Right lobe of liver (tissue), 6 donors: ENCODE results near the gene FAM167B. TPM values are rescaled to one million over a fixed set of nuclear protein-coding genes. Genes with fewer than 3 reads are reported as not detected.
A peak's percentile ranks its signal among the peaks of the same experiment; 100 is the strongest.

ENCODE experiments used
- ATAC-seq, 4 donors: fragments of 200-7000 bp; cut with Tn5 transposase; one replicate each; pipeline ENCODE4 v1.9.1; 2020; ENCODE audit warnings: mild to moderate bottlenecking in 4 of 4, moderate library complexity in 4 of 4
- DNase-seq, 3 donors: peaks; one replicate each; pipeline ENCODE4 v3.0.0-alpha.2; 2020
- H3K27ac ChIP-seq, 3 donors: fragments of 200-600 bp; one replicate each; pipeline ENCODE4 v1.8.0; 2022
- H3K27me3 ChIP-seq, 2 donors: fragments of 200-600 bp; one replicate each; pipeline ENCODE4 v1.8.0; 2022
- H3K36me3 ChIP-seq, 4 donors: fragments of 200-600 bp; sonication (generic) in 1 of 4; one replicate each; pipeline versions ENCODE4 v1.5.1 to v1.8.0; 2017 to 2022; ENCODE audit warnings: control low read depth in 1 of 4
- H3K4me1 ChIP-seq, 4 donors: fragments of 200-600 bp; sonication (generic) in 1 of 4; one replicate each; pipeline versions ENCODE4 v1.5.1 to v1.8.0; 2017 to 2022; ENCODE audit warnings: control low read depth in 1 of 4
- H3K4me3 ChIP-seq, 3 donors: fragments of 200-600 bp; one replicate each; pipeline ENCODE4 v1.8.0; 2022
- H3K9me3 ChIP-seq, 4 donors: fragments of 200-600 bp; sonication (generic) in 1 of 4; one replicate each; pipeline versions ENCODE4 v1.5.1 to v1.8.0; 2017 to 2022; ENCODE audit warnings: control low read depth in 1 of 4
- POLR2A ChIP-seq: fragments of 450-650 bp; IDR thresholded peaks from one replicate; pipeline ENCODE4 v1.6.1; 2017; ENCODE audit warnings: antibody characterized with exemption, mild to moderate bottlenecking
- WGBS: methylation state at CpG from one replicate; pipeline ENCODE4 v1.1.6; 2018; ENCODE audit warnings: low coverage, low lambda C conversion rate; ENCODE audit not compliant: insufficient coverage; ENCODE audit errors: missing lambda C conversion rate; 5-methylcytosine and 5-hydroxymethylcytosine counted together
- intact Hi-C, 2 donors: fragments of 100-400 bp; cut with DNase I; formaldehyde crosslinking; loops; one replicate each; pipeline versions ENCODE4 v1.11.2 to v1.14.1; 2022
- total RNA-seq, 6 experiments: library from RNA; depleted of rRNA in 2 of 6; stranded (reverse); fragments of >200 nt in 2 of 6; fragmentation: NEBNext Ultra II Directional in 3 of 6; extraction: Animal tissue kit (Norgen Biotek cat#: 25700) in 3 of 6; gene quantifications; one replicate each; pipeline versions ENCODE4 v1.1.0 to v1.2.4, GENCODE V29; 2016 to 2023
- TF ChIP-seq, protein P1 (sequence below), 4 donors: fragments of 200-600 bp in 3 of 4; fragments of 450-650 bp in 1 of 4; IDR thresholded peaks; one replicate each; pipeline versions ENCODE4 v1.5.1 to v1.8.0; 2016 to 2022; ENCODE audit warnings: antibody characterized with exemption in 4 of 4, mild to moderate bottlenecking in 2 of 4
- donor health status: DM: no; HTN: yes; CAD: no.
- donor health status: DM: no; HTN: no; CAD: no.
- donor health status: DM: no; HTN: no; CAD: no.
- donor health status: DM: no; HTN: yes; CAD: no.
- donor health status: DM: no; HTN: yes; CAD: no.

The FAM167B gene
- total RNA-seq, 6 experiments from 2014 or later = 1.3 to 9.4 (median 5.2) TPM

DNA sequence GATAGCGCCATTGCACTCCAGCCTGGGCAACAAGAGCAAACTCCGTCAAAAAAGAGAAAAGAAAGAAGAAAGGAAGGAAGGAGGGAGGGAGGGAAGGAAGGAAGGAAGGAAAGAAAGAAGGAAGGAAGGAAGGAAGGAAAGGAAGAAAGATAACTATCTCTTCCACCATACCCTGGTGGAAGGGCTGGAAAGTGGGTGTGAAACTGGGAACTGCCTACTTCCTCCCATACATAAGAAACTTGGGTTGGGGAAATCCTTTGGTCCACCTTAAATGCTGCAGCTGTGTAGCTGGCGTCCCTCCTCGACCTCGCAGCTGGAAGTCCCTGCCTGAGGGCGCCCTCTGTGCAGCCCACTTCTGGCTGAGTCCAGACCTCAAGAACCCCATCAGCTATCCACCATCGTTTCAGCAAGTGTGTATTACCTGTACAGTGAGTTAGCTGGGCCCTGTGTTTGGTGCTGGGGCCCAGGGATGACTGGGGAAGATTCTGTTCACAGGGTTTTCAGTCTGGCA is 4.6 kb upstream of the FAM167B start:
- no peak overlapping the region for H3K4me3 ChIP-seq
- no peaks in the 10 kb centered on the region for H3K36me3 ChIP-seq
- intact Hi-C loops = no loop called here
- H3K9me3 ChIP-seq = no peaks in the 10 kb centered on the region
- H3K27ac ChIP-seq = peak overlapping the region in 1 of 3 donors; percentile 68
- ATAC-seq (no peak), DNase-seq (no peak)
- H3K4me1 ChIP-seq = peaks cover 0 to 13% (median 6%) of the 10 kb centered on the region in 4 donors
- 47% methylated on average over 6 of the region's 7 CpGs for WGBS
- no peak for TF ChIP-seq POLR2A
- TF ChIP-seq, protein P1, sequence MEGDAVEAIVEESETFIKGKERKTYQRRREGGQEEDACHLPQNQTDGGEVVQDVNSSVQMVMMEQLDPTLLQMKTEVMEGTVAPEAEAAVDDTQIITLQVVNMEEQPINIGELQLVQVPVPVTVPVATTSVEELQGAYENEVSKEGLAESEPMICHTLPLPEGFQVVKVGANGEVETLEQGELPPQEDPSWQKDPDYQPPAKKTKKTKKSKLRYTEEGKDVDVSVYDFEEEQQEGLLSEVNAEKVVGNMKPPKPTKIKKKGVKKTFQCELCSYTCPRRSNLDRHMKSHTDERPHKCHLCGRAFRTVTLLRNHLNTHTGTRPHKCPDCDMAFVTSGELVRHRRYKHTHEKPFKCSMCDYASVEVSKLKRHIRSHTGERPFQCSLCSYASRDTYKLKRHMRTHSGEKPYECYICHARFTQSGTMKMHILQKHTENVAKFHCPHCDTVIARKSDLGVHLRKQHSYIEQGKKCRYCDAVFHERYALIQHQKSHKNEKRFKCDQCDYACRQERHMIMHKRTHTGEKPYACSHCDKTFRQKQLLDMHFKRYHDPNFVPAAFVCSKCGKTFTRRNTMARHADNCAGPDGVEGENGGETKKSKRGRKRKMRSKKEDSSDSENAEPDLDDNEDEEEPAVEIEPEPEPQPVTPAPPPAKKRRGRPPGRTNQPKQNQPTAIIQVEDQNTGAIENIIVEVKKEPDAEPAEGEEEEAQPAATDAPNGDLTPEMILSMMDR (IDR thresholded peaks at IDR 0.05) = no peak
- no peaks in the 10 kb centered on the region for H3K27me3 ChIP-seq

DNA sequence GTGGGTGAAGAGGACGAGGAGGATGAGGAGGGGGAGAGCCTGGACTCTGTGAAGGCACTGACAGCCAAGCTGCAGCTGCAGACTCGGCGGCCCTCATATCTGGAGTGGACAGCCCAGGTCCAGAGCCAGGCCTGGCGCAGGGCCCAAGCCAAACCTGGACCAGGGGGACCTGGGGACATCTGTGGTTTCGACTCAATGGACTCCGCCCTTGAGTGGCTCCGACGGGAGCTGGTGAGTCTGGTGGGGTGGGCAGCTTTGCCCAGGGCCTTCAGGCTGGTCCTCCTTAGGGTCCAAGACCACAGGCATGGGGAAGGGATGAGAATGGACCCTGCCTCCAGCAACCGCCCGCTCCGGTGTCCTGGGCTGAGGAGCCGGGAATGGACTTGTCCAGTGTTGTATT is 430 bp downstream of the FAM167B start:
- Histone ChIP-seq H3K4me3 (no peak overlapping the region), H3K36me3 (no peaks in the 10 kb centered on the region), H3K27me3 (no peaks in the 10 kb centered on the region), H3K9me3 (no peaks in the 10 kb centered on the region), H3K4me1 (peaks cover 0 to 16% (median 4%) of the 10 kb centered on the region in 4 donors), H3K27ac (peak overlapping the region; percentile 28 to 40 (median 37))
- 31% methylated on average over 3 of the region's 12 CpGs for WGBS
- DNase-seq (peak in 1 of 3 donors; percentile 58), ATAC-seq (no peak)
- intact Hi-C loops = no loop called here
- TF ChIP-seq, protein P1 (IDR thresholded peaks at IDR 0.05) = no peak
- TF ChIP-seq POLR2A = no peak

DNA sequence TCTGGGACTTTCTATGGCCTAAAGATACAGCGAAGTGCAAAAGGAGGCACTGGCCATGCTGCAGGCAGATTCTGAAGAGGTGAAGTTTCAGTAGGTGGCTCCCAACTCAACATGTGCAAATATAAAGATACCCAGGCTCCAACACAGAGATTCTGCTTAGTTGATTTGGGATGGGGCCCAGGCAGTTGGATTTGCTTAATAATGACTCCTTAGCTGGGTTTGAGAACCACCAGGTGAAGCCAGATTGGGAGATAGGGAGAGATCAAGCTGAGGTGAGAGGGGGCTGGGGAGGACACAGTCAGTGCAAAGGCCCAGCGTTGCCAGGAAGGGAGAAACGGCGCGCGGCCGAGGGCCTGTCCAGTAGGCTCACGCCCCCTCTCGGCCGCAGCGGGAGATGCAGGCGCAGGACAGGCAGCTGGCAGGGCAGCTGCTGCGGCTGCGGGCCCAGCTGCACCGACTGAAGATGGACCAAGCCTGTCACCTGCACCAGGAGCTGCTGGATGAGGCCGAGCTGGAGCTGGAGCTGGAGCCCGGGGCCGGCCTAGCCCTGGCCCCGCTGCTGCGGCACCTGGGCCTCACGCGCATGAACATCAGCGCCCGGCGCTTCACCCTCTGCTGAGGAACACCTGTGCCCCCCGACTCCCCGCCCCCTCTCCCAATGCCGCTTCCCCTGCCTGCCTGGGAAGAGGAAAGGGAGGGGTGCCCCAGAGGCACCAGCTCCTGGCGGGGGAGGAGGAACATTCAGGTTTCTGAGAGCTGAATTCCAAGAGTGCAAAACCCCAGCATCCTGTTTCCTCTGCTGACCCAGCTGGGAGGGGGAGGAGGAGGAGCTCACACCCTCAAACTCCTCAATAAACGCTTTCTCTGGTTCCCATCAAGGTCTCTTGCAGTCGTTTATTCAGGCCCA is 1.2 kb downstream of the FAM167B start:
- 33% methylated on average over 1 of the region's 31 CpGs for WGBS

DNA sequence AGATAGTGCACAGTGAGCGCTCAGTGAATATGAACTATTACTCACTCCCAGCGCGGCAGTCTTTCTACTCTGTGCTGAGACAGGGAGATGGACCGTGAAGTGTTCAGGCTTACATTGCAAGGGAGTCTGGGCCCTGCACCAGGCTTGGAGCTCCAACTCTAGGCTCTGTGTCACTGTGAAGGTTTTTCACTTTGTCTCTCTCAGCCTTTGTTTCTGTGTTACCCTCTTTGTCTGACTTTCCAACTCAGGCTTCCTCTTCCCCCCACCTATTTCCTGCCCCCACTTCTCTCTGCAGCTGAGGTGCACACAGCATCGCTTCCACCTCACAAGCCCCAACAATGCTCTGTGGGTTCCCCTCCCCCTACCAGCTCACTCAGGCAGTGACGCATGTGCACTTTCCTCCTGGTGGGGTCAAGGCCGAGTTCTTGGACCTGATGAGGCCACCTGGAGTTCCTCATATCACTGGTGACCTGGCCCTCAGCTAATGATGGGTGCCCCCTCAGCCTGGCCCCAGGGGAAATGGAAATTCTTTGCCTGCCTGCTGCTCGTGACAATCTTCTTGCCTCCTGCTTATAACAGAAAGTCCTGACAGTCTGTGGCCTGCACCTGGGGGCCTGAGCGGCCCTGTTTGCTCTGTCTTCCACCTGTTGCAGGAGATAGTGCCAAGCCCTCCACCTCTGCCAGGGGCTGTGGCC is 3.0 kb downstream of the FAM167B start:
- DNase-seq (peak; percentile 74 to 84 (median 77)), ATAC-seq (peak; percentile 62 to 75 (median 69))
- peak overlapping the region; percentile 34 to 75 (median 45) for H3K27ac ChIP-seq
- H3K36me3 ChIP-seq = no peaks in the 10 kb centered on the region
- H3K4me3 ChIP-seq = no peak overlapping the region
- no peak for TF ChIP-seq POLR2A
- TF ChIP-seq, protein P1 (IDR thresholded peaks at IDR 0.05) = no peak
- H3K27me3 ChIP-seq = no peaks in the 10 kb centered on the region
- 43% methylated on average over 4 of the region's 9 CpGs for WGBS
- peaks cover 0 to 17% (median 4%) of the 10 kb centered on the region in 4 donors for H3K4me1 ChIP-seq
- intact Hi-C loops = no loop called here
- H3K9me3 ChIP-seq = no peaks in the 10 kb centered on the region

More for the DNA sequence above, 1.2 kb downstream of the FAM167B start:
- Histone ChIP-seq H3K4me3 (peak overlapping the region in 1 of 3 donors; percentile 9), H3K27me3 (no peaks in the 10 kb centered on the region), H3K9me3 (no peaks in the 10 kb centered on the region), H3K36me3 (no peaks in the 10 kb centered on the region), H3K27ac (peak overlapping the region; percentile 28 to 40 (median 37)), H3K4me1 (peaks cover 0 to 16% (median 4%) of the 10 kb centered on the region in 4 donors)
- ATAC-seq (peak; percentile 55 to 74 (median 67)), DNase-seq (peak; percentile 80 to 87 (median 85))
- intact Hi-C loops = no loop called here
- TF ChIP-seq, protein P1 (IDR thresholded peaks at IDR 0.05) = peak; percentile 48 to 76 (median 68)
- TF ChIP-seq POLR2A = no peak
